Nephron (organoid): ENCODE results near the gene TCEA3.

Source experiments
- H3K27ac Mint-ChIP-seq, 3 experiments: 2 replicates each; pipeline ENCODE4 v1.8.0; 2020; ENCODE audit warnings: mixed read lengths in 3 of 3, mild to moderate bottlenecking in 2 of 3, moderate library complexity in 1 of 3
- H3K27me3 Mint-ChIP-seq: 2 replicates; pipeline ENCODE4 v1.8.0; 2021; ENCODE audit warnings: low read depth, mild to moderate bottlenecking, moderate library complexity, mixed read lengths
- H3K36me3 Mint-ChIP-seq: 2 replicates; pipeline ENCODE4 v1.8.0; 2020; ENCODE audit warnings: low read depth, mixed read lengths
- H3K4me1 Mint-ChIP-seq: 2 replicates; pipeline ENCODE4 v1.8.0; 2020; ENCODE audit warnings: mixed read lengths
- H3K4me3 Mint-ChIP-seq, 3 experiments: 2 replicates each; pipeline ENCODE4 v1.8.0; 2020; ENCODE audit warnings: mild to moderate bottlenecking in 3 of 3, mixed read lengths in 3 of 3, moderate library complexity in 2 of 3
- H3K9me3 Mint-ChIP-seq: 2 replicates; pipeline ENCODE4 v1.8.0; 2020; ENCODE audit warnings: mixed read lengths
- CTCF ChIP-seq, 3 experiments: fragments of 200-600 bp; sonication (generic); IDR thresholded peaks; one replicate each; pipeline ENCODE4 v1.5.0; 2021; ENCODE audit warnings: antibody characterized with exemption in 3 of 3; ENCODE audit not compliant: unreplicated experiment in 3 of 3

Gene TCEA3

GRCh38 chr1:23428136-23428905, 3.8 kb upstream of the TCEA3 start:
- Mint-ChIP-seq H3K27me3 (peaks cover 7% of the 10 kb centered on the region), H3K27ac (no peak overlapping the region), H3K4me1 (peaks cover 8% of the 10 kb centered on the region), H3K36me3 (peaks cover 53% of the 10 kb centered on the region), H3K4me3 (peak overlapping the region in 1 of 3 experiments; percentile 55), H3K9me3 (no peaks in the 10 kb centered on the region)
- no peak for TF ChIP-seq CTCF (IDR thresholded peaks at IDR 0.05; ENCODE audit: unreplicated experiment in 3 of 3)

- Mint-ChIP-seq H3K9me3 (no peaks in the 10 kb centered on the region), H3K27me3 (peaks cover 7% of the 10 kb centered on the region), H3K27ac (no peak overlapping the region), H3K4me3 (no peak overlapping the region), H3K36me3 (peaks cover 48% of the 10 kb centered on the region), H3K4me1 (peaks cover 16% of the 10 kb centered on the region)
- no peak for TF ChIP-seq CTCF (IDR thresholded peaks at IDR 0.05; ENCODE audit: unreplicated experiment in 3 of 3)
These were observed 3.0 kb upstream of the TCEA3 start for GRCh38 chr1:23427550-23427949.

GRCh38 chr1:23426828-23427227, 2.3 kb upstream of the TCEA3 start:
- Mint-ChIP-seq H3K27ac (no peak overlapping the region), H3K4me1 (peaks cover 23% of the 10 kb centered on the region), H3K36me3 (peaks cover 42% of the 10 kb centered on the region), H3K9me3 (no peaks in the 10 kb centered on the region), H3K27me3 (peaks cover 7% of the 10 kb centered on the region), H3K4me3 (peak overlapping the region in 1 of 3 experiments; percentile 31)
- TF ChIP-seq CTCF (IDR thresholded peaks at IDR 0.05; ENCODE audit: unreplicated experiment in 3 of 3) = no peak

GRCh38 chr1:23425193-23425494, 596 bp upstream of the TCEA3 start:
- peaks cover 32% of the 10 kb centered on the region for H3K4me1 Mint-ChIP-seq
- TF ChIP-seq CTCF (IDR thresholded peaks at IDR 0.05; ENCODE audit: unreplicated experiment in 3 of 3) = no peak
- H3K4me3 Mint-ChIP-seq = peak overlapping the region; percentile 82 to 87 (median 85)
- no peaks in the 10 kb centered on the region for H3K9me3 Mint-ChIP-seq
- H3K27me3 Mint-ChIP-seq = peaks cover 7% of the 10 kb centered on the region
- peaks cover 35% of the 10 kb centered on the region for H3K36me3 Mint-ChIP-seq
- peak overlapping the region; percentile 66 to 94 (median 76) for H3K27ac Mint-ChIP-seq

- peaks cover 42% of the 10 kb centered on the region for H3K4me1 Mint-ChIP-seq
- no peak for TF ChIP-seq CTCF (IDR thresholded peaks at IDR 0.05; ENCODE audit: unreplicated experiment in 3 of 3)
- no peaks in the 10 kb centered on the region for H3K9me3 Mint-ChIP-seq
- H3K36me3 Mint-ChIP-seq = peaks cover 23% of the 10 kb centered on the region
- H3K27me3 Mint-ChIP-seq = peaks cover 7% of the 10 kb centered on the region
- peak overlapping the region; percentile 92 to 95 (median 94) for H3K27ac Mint-ChIP-seq
- H3K4me3 Mint-ChIP-seq = peak overlapping the region; percentile 77 to 85 (median 84)
These were observed 894 bp downstream of the TCEA3 start for GRCh38 chr1:23423415-23424292.
